Measurements from ENCODE around the gene CTRL.

DNA sequence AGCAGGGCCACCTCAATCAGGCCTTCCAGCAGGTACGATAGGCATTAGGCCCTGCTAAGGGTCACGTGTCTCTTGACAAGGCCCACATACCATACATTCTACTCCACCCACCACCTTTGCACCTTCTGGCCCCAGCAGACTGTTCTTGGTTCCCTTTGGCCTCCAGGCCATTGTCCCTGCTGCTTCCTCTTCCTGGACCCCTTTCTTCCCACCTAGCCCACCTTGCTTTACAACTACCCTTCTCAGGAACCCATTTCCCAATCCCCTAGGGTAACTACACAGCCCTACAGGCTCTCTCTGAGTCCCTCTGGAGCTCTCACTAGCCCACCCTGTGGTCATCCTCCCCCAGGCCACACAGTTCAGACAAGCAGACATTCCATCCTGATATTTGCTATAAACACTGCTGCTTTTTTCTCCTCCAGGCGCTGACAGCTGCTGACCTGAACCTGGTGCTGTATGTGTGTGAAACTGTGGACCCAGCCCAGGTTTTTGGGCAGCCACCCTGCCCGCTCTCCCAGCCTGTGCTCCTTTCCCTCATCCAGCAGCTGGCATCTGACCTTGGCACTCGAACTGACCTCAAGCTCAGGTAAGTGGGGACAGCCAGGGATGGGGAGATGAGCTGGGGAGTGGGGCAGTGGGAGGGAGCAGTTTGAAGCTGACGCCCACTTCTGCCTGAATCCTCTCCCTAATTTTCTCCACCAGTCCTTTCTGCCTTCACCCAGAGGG lies 48.4 kb downstream of the CTRL start:
- TF ChIP-seq POLR2A (IDR thresholded peaks at IDR 0.05; ENCODE audit: extremely low read depth, insufficient read length), result no peak
- TF ChIP-seq, protein P1, sequence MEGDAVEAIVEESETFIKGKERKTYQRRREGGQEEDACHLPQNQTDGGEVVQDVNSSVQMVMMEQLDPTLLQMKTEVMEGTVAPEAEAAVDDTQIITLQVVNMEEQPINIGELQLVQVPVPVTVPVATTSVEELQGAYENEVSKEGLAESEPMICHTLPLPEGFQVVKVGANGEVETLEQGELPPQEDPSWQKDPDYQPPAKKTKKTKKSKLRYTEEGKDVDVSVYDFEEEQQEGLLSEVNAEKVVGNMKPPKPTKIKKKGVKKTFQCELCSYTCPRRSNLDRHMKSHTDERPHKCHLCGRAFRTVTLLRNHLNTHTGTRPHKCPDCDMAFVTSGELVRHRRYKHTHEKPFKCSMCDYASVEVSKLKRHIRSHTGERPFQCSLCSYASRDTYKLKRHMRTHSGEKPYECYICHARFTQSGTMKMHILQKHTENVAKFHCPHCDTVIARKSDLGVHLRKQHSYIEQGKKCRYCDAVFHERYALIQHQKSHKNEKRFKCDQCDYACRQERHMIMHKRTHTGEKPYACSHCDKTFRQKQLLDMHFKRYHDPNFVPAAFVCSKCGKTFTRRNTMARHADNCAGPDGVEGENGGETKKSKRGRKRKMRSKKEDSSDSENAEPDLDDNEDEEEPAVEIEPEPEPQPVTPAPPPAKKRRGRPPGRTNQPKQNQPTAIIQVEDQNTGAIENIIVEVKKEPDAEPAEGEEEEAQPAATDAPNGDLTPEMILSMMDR (IDR thresholded peaks at IDR 0.05; ENCODE audit: low read depth, low read length), result no peak
- no peak for TF ChIP-seq MAX (IDR thresholded peaks at IDR 0.05; ENCODE audit: low read depth, low read length)

All from NB4 (cell line).